Amygdala (tissue), 56 donors: ENCODE results near the gene GRID2.

Source experiments
- DNase-seq, 56 donors: peaks; one replicate each; lab custom pipeline; 2025; lab: John Stamatoyannopoulos, UW

Gene GRID2

GRCh38 chr4:92864096-92864495, 560.3 kb downstream of the GRID2 start:
- DNase-seq = peak in 4 of 56 donors; percentile 1 to 7 (median 3)

GRCh38 chr4:92872604-92873003, 568.8 kb downstream of the GRID2 start:
- DNase-seq = no peak

- no peak for DNase-seq
Observed at GRCh38 chr4:92885632-92886031, 581.9 kb downstream of the GRID2 start.

- no peak for DNase-seq
Observed at GRCh38 chr4:92952426-92952825, 648.7 kb downstream of the GRID2 start.

- no peak for DNase-seq
Observed at GRCh38 chr4:92952897-92953296, 649.1 kb downstream of the GRID2 start.

- DNase-seq = no peak
Observed at GRCh38 chr4:92953462-92953861, 649.7 kb downstream of the GRID2 start.

GRCh38 chr4:92961881-92962280, 658.1 kb downstream of the GRID2 start:
- DNase-seq = no peak

- no peak for DNase-seq
Observed at GRCh38 chr4:92962831-92963230, 659.1 kb downstream of the GRID2 start.

- no peak for DNase-seq
Observed at GRCh38 chr4:92968556-92968955, 664.8 kb downstream of the GRID2 start.

- no peak for DNase-seq
Observed at GRCh38 chr4:92968996-92969395, 665.2 kb downstream of the GRID2 start.

- no peak for DNase-seq
Observed at GRCh38 chr4:92969650-92970379, 666.0 kb downstream of the GRID2 start.

GRCh38 chr4:92970996-92971395, 667.2 kb downstream of the GRID2 start:
- DNase-seq = no peak

- DNase-seq = no peak
Observed at GRCh38 chr4:92988301-92988700, 684.5 kb downstream of the GRID2 start.

GRCh38 chr4:92992758-92993157, 689.0 kb downstream of the GRID2 start:
- no peak for DNase-seq

- DNase-seq = no peak
Observed at GRCh38 chr4:92994727-92995126, 691.0 kb downstream of the GRID2 start.

GRCh38 chr4:92996533-92996932, 692.8 kb downstream of the GRID2 start:
- DNase-seq = no peak

- no peak for DNase-seq
Observed at GRCh38 chr4:93000910-93001309, 697.1 kb downstream of the GRID2 start.

- DNase-seq = no peak
Observed at GRCh38 chr4:93002240-93002639, 698.5 kb downstream of the GRID2 start.

- no peak for DNase-seq
Observed at GRCh38 chr4:93016350-93016749, 712.6 kb downstream of the GRID2 start.

GRCh38 chr4:93018243-93018642, 714.5 kb downstream of the GRID2 start:
- no peak for DNase-seq

- DNase-seq = no peak
Observed at GRCh38 chr4:93018806-93019205, 715.0 kb downstream of the GRID2 start.

GRCh38 chr4:93029769-93030168, 726.0 kb downstream of the GRID2 start:
- DNase-seq = no peak

- no peak for DNase-seq
Observed at GRCh38 chr4:93030670-93031069, 726.9 kb downstream of the GRID2 start.
